GM10266 (cell line): ENCODE results near the gene SLC10A7.

Experiments used
- DNase-seq: peaks from one replicate; pipeline ENCODE4 v3.0.0; 2012; ENCODE audit errors: extremely low spot score
- TF ChIP-seq, protein P1 (sequence below): IDR thresholded peaks from 2 replicates; pipeline ENCODE4 v1.5.1; 2012; ENCODE audit warnings: mild to moderate bottlenecking, low read depth; ENCODE audit not compliant: control insufficient read depth, insufficient read depth; ENCODE audit errors: missing control alignments

The SLC10A7 gene

DNA sequence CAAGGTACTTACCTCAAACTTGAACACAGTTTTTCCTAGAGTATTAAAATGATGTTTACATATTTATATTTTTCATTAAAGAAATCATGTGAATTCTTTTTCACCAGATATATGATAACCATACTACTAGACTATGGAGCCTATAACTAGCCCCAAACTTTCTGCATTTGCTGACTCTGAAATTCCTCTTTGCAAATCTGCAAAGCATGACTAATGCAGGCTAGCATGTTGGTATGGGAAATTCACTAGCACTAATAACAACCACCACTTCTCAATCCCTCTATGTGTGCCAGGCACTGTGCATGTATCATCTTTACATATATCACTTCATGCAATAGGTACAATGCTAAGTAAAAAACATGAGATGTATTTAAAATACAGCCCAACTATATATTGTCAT is 51.1 kb downstream of the SLC10A7 start:
- TF ChIP-seq, protein P1, sequence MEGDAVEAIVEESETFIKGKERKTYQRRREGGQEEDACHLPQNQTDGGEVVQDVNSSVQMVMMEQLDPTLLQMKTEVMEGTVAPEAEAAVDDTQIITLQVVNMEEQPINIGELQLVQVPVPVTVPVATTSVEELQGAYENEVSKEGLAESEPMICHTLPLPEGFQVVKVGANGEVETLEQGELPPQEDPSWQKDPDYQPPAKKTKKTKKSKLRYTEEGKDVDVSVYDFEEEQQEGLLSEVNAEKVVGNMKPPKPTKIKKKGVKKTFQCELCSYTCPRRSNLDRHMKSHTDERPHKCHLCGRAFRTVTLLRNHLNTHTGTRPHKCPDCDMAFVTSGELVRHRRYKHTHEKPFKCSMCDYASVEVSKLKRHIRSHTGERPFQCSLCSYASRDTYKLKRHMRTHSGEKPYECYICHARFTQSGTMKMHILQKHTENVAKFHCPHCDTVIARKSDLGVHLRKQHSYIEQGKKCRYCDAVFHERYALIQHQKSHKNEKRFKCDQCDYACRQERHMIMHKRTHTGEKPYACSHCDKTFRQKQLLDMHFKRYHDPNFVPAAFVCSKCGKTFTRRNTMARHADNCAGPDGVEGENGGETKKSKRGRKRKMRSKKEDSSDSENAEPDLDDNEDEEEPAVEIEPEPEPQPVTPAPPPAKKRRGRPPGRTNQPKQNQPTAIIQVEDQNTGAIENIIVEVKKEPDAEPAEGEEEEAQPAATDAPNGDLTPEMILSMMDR, result no peak
- no peak for DNase-seq

DNA sequence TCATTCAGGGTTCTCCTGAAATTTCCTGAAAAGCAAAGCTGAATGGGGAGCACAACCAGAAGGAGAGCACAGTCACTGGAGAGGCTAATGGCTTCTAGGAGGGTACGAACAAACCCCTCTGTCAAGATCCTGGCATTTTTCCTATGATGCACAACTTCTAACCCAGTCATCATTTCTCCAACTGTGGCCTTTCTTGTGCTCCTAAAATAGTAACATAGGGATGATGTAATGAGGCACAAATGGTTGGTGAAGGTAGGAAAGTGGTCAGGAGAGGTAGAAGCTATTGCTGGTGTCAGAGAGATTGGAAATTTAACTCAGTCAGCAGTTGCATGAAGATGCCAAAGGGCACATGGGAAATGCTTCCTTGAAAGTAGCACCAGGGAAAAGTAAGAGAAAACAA is 52.7 kb downstream of the SLC10A7 start:
- no peak for DNase-seq
- TF ChIP-seq, protein P1, result no peak

DNA sequence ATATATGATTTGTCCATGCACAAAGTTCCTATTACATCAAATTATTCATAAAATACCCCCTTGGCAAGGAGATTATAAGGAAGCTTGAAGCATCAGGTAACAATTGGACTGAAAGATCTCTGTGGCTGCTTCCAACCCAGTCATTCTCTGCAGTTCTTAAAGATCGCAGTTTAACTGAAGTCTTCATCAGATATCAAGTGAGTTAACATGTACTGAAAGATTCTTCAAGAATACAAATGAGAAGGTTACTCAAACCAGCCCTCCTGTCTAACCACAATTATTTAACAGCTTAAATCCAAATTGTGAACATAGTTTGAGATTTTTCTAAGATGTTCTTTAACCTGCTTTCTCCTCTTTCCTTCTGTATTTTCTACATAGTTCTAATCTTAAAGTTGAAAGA is 56.1 kb downstream of the SLC10A7 start:
- TF ChIP-seq, protein P1, result no peak
- no peak for DNase-seq

DNA sequence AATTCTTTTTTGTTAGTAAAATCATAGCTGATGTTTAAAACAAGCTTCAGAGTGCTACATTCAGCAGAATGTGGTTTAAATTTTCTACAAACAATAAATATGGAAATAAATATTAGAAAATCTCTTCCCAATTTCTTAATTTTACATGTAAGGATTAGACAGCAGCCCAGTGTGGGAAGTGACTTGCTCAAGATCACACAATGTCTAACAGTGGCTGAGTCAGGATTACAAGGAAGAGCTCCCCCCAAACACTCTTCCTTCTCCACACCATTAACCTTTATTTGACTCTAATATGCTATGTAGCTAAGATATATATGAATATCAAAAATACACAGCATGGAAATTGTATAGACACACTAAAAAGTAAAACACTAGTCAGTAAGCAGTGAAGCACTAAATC is 59.5 kb downstream of the SLC10A7 start:
- TF ChIP-seq, protein P1, result no peak
- DNase-seq, result no peak

DNA sequence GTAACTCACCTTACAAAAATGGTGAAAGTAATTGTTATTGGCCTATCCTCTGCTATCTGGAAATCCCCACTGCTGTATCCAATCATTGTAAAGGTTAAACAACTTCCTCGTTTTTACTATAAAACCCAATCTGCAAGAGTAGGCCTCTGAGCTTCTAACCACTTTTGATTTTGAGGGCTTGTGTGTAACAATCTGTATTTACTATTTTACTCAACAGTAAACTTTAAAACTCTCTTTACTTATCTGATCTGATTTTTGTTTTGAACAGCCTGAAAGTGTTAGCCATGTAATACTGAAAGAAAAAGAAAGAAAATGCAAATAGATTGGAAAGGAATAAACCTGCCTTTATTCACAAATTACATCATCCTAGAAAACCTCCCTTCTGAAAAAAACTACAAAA is 63.1 kb downstream of the SLC10A7 start:
- TF ChIP-seq, protein P1, result no peak
- peak; percentile 8 for DNase-seq

DNA sequence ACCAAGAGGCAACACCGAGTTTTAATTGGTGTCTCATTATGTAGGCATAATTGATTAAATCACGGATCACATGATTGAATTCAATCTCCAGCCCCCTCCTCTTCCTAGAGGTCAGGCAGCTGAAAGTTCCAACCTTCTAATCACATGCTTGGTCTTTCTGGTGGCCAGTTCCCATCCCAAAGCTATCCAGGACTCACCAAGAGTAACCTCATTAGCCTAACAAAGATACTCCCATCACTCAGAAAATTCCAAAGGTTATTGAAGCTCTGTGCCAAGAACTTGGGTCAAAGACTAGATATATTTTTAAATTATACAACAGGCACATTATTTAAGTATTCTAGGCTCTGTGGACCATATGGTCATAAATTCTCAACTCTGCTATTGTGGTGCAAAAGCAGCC is 65.1 kb downstream of the SLC10A7 start:
- no peak for DNase-seq
- TF ChIP-seq, protein P1, result no peak

DNA sequence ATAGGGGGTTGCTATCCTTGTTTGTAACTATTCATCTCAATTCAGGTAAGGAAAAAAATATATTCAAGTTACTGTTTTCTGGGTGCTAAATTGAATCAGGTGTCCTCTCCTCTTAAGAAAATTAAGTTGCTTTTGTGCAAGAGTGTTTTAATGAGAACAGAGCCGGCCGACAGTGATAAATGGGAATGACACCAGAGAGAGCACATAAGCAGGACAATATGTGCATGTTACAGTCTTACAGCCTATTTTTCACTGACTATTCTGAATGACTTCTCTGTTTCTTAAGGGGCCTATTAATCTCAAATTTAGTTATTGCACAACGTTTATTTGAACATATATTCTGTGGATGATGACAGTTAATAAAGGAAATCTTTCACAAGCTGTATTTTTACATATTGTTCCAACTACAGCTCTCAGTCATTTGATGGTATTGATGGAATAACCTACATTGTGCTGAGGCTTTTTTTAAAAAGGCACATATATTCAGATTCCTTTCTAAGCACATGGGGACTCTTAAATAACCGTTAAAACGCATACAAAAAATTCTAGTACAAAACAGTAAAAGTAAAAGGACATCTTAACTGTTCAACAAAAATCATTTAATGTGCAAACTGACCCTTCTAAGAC is 68.4 kb downstream of the SLC10A7 start:
- DNase-seq, result no peak
- TF ChIP-seq, protein P1, result no peak
